Measurements from ENCODE around the gene RADIL.

The RADIL gene

GRCh38 chr7:4831723-4832495, 51.6 kb downstream of the RADIL start:
- Histone ChIP-seq H3K9me3 (ENCODE audit: insufficient read depth, low read depth, low read length) (no peaks in the 10 kb centered on the region), H3K27me3 (ENCODE audit: insufficient read depth, low read length, poor library complexity, severe bottlenecking) (no peaks in the 10 kb centered on the region), H3K9ac (ENCODE audit: low read depth, low read length, poor library complexity, severe bottlenecking) (no peak overlapping the region), H2AFZ (ENCODE audit: low read length) (no peak overlapping the region), H3K4me1 (ENCODE audit: insufficient read depth, low read length, poor library complexity, severe bottlenecking) (no peaks in the 10 kb centered on the region), H3K79me2 (ENCODE audit: insufficient read depth, low read length) (no peaks in the 10 kb centered on the region), H3K4me2 (ENCODE audit: low read depth, low read length, poor library complexity, severe bottlenecking) (no peak overlapping the region), H3F3A (ENCODE audit: low read depth) (no peaks in the 10 kb centered on the region), H3K9me2 (replicated peaks; ENCODE audit: low read depth, low read length) (no peaks in the 10 kb centered on the region), H3K36me3 (ENCODE audit: insufficient read depth, low read length) (no peaks in the 10 kb centered on the region), H3K4me3 (ENCODE audit: low read length, poor library complexity, severe bottlenecking) (no peak overlapping the region), H4K20me1 (ENCODE audit: insufficient read depth, low read length, poor library complexity, severe bottlenecking) (no peaks in the 10 kb centered on the region)
- TF ChIP-seq CTCF (conservative IDR thresholded peaks at IDR 0.05; ENCODE audit: low read length) = no peak
- TF ChIP-seq EZH2phosphoT487 (IDR thresholded peaks at IDR 0.05; ENCODE audit: borderline replicate concordance) = no peak

- H3K9me2 ChIP-seq (replicated peaks; ENCODE audit: low read depth, low read length) = no peaks in the 10 kb centered on the region
- H3K9ac ChIP-seq (ENCODE audit: low read depth, low read length, poor library complexity, severe bottlenecking) = no peak overlapping the region
- no peaks in the 10 kb centered on the region for H3F3A ChIP-seq (ENCODE audit: low read depth)
- no peaks in the 10 kb centered on the region for H3K9me3 ChIP-seq (ENCODE audit: insufficient read depth, low read depth, low read length)
- no peak overlapping the region for H3K4me3 ChIP-seq (ENCODE audit: low read length, poor library complexity, severe bottlenecking)
- TF ChIP-seq EZH2phosphoT487 (IDR thresholded peaks at IDR 0.05; ENCODE audit: borderline replicate concordance) = no peak
- TF ChIP-seq CTCF (conservative IDR thresholded peaks at IDR 0.05; ENCODE audit: low read length) = peak; percentile 94
- H3K27me3 ChIP-seq (ENCODE audit: insufficient read depth, low read length, poor library complexity, severe bottlenecking) = no peaks in the 10 kb centered on the region
- H3K36me3 ChIP-seq (ENCODE audit: insufficient read depth, low read length) = no peaks in the 10 kb centered on the region
- H3K4me2 ChIP-seq (ENCODE audit: low read depth, low read length, poor library complexity, severe bottlenecking) = no peak overlapping the region
- H2AFZ ChIP-seq (ENCODE audit: low read length) = no peak overlapping the region
- H3K79me2 ChIP-seq (ENCODE audit: insufficient read depth, low read length) = no peaks in the 10 kb centered on the region
- no peaks in the 10 kb centered on the region for H4K20me1 ChIP-seq (ENCODE audit: insufficient read depth, low read length, poor library complexity, severe bottlenecking)
- H3K4me1 ChIP-seq (ENCODE audit: insufficient read depth, low read length, poor library complexity, severe bottlenecking) = no peaks in the 10 kb centered on the region
These were observed 53.3 kb downstream of the RADIL start for GRCh38 chr7:4830176-4830575.

GRCh38 chr7:4828720-4829383, 54.7 kb downstream of the RADIL start:
- no peak overlapping the region for H3K4me2 ChIP-seq (ENCODE audit: low read depth, low read length, poor library complexity, severe bottlenecking)
- no peaks in the 10 kb centered on the region for H3F3A ChIP-seq (ENCODE audit: low read depth)
- no peaks in the 10 kb centered on the region for H3K79me2 ChIP-seq (ENCODE audit: insufficient read depth, low read length)
- H3K36me3 ChIP-seq (ENCODE audit: insufficient read depth, low read length) = no peaks in the 10 kb centered on the region
- no peaks in the 10 kb centered on the region for H3K27me3 ChIP-seq (ENCODE audit: insufficient read depth, low read length, poor library complexity, severe bottlenecking)
- TF ChIP-seq EZH2phosphoT487 (IDR thresholded peaks at IDR 0.05; ENCODE audit: borderline replicate concordance) = no peak
- no peak for TF ChIP-seq CTCF (conservative IDR thresholded peaks at IDR 0.05; ENCODE audit: low read length)
- no peak overlapping the region for H3K9ac ChIP-seq (ENCODE audit: low read depth, low read length, poor library complexity, severe bottlenecking)
- no peaks in the 10 kb centered on the region for H4K20me1 ChIP-seq (ENCODE audit: insufficient read depth, low read length, poor library complexity, severe bottlenecking)
- H3K4me3 ChIP-seq (ENCODE audit: low read length, poor library complexity, severe bottlenecking) = no peak overlapping the region
- H3K9me2 ChIP-seq (replicated peaks; ENCODE audit: low read depth, low read length) = no peaks in the 10 kb centered on the region
- H2AFZ ChIP-seq (ENCODE audit: low read length) = no peak overlapping the region
- H3K9me3 ChIP-seq (ENCODE audit: insufficient read depth, low read depth, low read length) = no peaks in the 10 kb centered on the region
- no peaks in the 10 kb centered on the region for H3K4me1 ChIP-seq (ENCODE audit: insufficient read depth, low read length, poor library complexity, severe bottlenecking)
